ENCODE measurements around the gene PRDM11. TPM values are rescaled to one million over a fixed set of nuclear protein-coding genes. Genes with fewer than 3 reads are reported as not detected.

PRDM11 gene
- total and polyA plus RNA-seq, 10 of the 15 experiments (the other 5 are each of a cell fraction or from before 2014, with no cell fraction given), result 0.03 to 2.4 (median 0.53) TPM

DNA sequence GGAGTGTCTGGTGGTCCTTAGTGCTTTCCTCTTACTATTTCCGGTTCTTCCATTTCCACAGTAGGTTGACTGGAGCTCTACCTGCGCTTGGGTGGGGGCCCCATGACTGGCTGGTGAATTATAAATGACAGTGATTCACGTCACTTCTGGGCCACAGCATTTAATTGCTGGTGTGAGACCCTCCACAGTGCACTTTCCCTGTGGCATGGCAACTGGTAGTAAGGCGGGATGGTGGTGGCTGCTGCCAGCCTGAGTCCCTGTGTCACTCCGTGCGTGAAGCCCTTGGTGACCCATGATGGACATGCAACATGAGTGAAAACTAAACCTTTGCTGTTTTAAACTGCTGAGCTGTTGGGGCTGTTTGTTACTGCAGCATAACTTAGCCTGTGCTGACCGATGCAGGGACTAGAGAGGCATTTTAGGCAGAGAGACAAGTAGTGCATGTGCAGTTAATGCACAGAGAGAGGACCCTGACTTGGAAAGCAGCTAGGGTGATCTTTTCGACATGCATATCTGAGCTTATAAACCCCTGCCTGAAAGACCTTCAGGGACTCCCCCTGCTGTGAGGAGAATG is 3.1 kb downstream of the PRDM11 start:
- Histone ChIP-seq H2AFZ (ENCODE audit: control insufficient read depth, low read depth, low read length) (no peak overlapping the region), H3K36me3 (ENCODE audit: control insufficient read depth in 2 of 2, insufficient read depth in 2 of 2, low read length in 1 of 2) (no peaks in the 10 kb centered on the region), H3K4me2 (ENCODE audit: control insufficient read depth, insufficient read depth) (no peak overlapping the region), H3K27ac (ENCODE audit: control insufficient read depth, insufficient read depth) (no peak overlapping the region), H3K27me3 (replicated peaks in 1 of 2; ENCODE audit: control insufficient read depth in 2 of 2, insufficient read depth in 2 of 2, low read length in 1 of 2) (peaks cover 2 to 6% of the 10 kb centered on the region in 2 experiments; a peak in 2 of 4 replicates), H3K4me3 (no peak overlapping the region), H3K79me2 (ENCODE audit: control insufficient read depth, insufficient read depth, low read length) (no peaks in the 10 kb centered on the region), H4K20me1 (ENCODE audit: control insufficient read depth, insufficient read depth) (no peaks in the 10 kb centered on the region), H3K4me1 (ENCODE audit: control insufficient read depth, insufficient read depth, low read length) (no peaks in the 10 kb centered on the region; the same call in 1 of the 2 replicates), H3K9me3 (replicated peaks; ENCODE audit: control insufficient read depth, insufficient read depth, low read length) (no peaks in the 10 kb centered on the region; the same call in 2 of the 3 replicates), H3K9ac (ENCODE audit: control insufficient read depth, insufficient read depth, low read length) (no peak overlapping the region)
- no peak for ATAC-seq
- TF ChIP-seq, protein P1, sequence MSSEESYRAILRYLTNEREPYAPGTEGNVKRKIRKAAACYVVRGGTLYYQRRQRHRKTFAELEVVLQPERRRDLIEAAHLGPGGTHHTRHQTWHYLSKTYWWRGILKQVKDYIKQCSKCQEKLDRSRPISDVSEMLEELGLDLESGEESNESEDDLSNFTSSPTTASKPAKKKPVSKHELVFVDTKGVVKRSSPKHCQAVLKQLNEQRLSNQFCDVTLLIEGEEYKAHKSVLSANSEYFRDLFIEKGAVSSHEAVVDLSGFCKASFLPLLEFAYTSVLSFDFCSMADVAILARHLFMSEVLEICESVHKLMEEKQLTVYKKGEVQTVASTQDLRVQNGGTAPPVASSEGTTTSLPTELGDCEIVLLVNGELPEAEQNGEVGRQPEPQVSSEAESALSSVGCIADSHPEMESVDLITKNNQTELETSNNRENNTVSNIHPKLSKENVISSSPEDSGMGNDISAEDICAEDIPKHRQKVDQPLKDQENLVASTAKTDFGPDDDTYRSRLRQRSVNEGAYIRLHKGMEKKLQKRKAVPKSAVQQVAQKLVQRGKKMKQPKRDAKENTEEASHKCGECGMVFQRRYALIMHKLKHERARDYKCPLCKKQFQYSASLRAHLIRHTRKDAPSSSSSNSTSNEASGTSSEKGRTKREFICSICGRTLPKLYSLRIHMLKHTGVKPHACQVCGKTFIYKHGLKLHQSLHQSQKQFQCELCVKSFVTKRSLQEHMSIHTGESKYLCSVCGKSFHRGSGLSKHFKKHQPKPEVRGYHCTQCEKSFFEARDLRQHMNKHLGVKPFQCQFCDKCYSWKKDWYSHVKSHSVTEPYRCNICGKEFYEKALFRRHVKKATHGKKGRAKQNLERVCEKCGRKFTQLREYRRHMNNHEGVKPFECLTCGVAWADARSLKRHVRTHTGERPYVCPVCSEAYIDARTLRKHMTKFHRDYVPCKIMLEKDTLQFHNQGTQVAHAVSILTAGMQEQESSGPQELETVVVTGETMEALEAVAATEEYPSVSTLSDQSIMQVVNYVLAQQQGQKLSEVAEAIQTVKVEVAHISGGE (CRISPR knock-in tag; IDR thresholded peaks at IDR 0.05), result no peak
- TF ChIP-seq TARDBP (IDR thresholded peaks at IDR 0.05; ENCODE audit: borderline replicate concordance), result no peak
- TF ChIP-seq ESRRA (IDR thresholded peaks at IDR 0.05; ENCODE audit: low read length), result no peak
- no peak for TF ChIP-seq GABPA (IDR thresholded peaks at IDR 0.05; ENCODE audit: low read depth)
- WGBS (ENCODE audit: insufficient coverage, insufficient replicate concordance, low lambda C conversion rate, missing lambda C conversion rate), result 74% methylated on average over 8 of the region's 8 CpGs
- BruUV-seq (replicated peaks), result no TSS peak
- SMC1A ChIA-PET (ENCODE audit: uncharacterized antibody, unreplicated experiment), result no interaction called here
- POLR2A ChIA-PET, result no interaction called here
- no peak for DNase-seq (ENCODE audit: low read depth, low spot score)
- RAD21 ChIA-PET (ENCODE audit: unreplicated experiment), result no interaction called here
- in situ Hi-C loops (cut with MboI), result no loop called here
- FAIRE-seq, result no peak
- CTCF ChIA-PET, result no interaction called here
- intact Hi-C loops (cut with micrococcal nuclease; ENCODE audit: unreplicated experiment), result no loop called here
